Breast epithelium (tissue), 3 donors: ENCODE data around the gene RTCB.

Experiments used
- POLR2A ChIP-seq: fragments of 450-650 bp; IDR thresholded peaks from one replicate; pipeline ENCODE4 v1.6.1; 2016; ENCODE audit warnings: antibody characterized with exemption, mild to moderate bottlenecking, moderate library complexity
- POLR2AphosphoS5 ChIP-seq, 3 donors: sonication (generic); formaldehyde crosslinking; IDR thresholded peaks; one replicate each; pipeline ENCODE4 v1.6.1; 2017; ENCODE audit warnings: antibody characterized with exemption in 3 of 3
- TF ChIP-seq, protein P1 (sequence below), 3 donors: fragments of 450-650 bp; IDR thresholded peaks; one replicate each; pipeline ENCODE4 v1.5.1; 2016 to 2017; ENCODE audit warnings: antibody characterized with exemption in 3 of 3, mild to moderate bottlenecking in 3 of 3, moderate library complexity in 3 of 3

DNA sequence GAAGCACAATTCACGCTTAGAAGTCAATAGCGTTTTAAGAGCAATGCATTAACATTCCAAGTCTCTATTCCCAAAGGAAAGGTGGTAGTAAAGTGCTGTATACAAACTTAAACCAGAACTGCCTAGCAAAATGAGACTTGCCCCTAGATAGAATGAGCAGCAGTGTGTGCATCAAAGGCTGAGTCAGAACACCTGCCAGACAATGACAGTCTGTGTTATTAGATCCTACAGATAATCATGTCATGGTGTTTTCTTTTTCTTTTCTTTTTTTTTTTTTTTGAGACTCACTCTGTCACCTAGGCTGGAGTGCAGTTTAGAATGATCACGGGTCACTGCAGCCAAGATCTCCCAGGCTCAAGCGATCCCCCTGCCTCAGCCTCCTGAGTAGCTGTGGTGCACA, 1.6 kb downstream of the RTCB start:
- TF ChIP-seq, protein P1, sequence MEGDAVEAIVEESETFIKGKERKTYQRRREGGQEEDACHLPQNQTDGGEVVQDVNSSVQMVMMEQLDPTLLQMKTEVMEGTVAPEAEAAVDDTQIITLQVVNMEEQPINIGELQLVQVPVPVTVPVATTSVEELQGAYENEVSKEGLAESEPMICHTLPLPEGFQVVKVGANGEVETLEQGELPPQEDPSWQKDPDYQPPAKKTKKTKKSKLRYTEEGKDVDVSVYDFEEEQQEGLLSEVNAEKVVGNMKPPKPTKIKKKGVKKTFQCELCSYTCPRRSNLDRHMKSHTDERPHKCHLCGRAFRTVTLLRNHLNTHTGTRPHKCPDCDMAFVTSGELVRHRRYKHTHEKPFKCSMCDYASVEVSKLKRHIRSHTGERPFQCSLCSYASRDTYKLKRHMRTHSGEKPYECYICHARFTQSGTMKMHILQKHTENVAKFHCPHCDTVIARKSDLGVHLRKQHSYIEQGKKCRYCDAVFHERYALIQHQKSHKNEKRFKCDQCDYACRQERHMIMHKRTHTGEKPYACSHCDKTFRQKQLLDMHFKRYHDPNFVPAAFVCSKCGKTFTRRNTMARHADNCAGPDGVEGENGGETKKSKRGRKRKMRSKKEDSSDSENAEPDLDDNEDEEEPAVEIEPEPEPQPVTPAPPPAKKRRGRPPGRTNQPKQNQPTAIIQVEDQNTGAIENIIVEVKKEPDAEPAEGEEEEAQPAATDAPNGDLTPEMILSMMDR (IDR thresholded peaks at IDR 0.05): no peak
- TF ChIP-seq POLR2A (no peak), POLR2AphosphoS5 (IDR thresholded peaks at IDR 0.05) (no peak)
